GM18909 (cell line): ENCODE data around the gene SIRPA.
"Not testable (repeated sequence)": the region's sequence is repeated elsewhere in the genome, so short reads cannot be mapped to it uniquely, and the experiment has no call there.

ENCODE experiments used
- ATAC-seq: cut with Tn5 transposase; IDR thresholded peaks from one replicate; pipeline ENCODE4 v1.9.1; 2021; ENCODE audit warnings: mild to moderate bottlenecking; ENCODE audit not compliant: unreplicated experiment, poor library complexity

The SIRPA gene

DNA sequence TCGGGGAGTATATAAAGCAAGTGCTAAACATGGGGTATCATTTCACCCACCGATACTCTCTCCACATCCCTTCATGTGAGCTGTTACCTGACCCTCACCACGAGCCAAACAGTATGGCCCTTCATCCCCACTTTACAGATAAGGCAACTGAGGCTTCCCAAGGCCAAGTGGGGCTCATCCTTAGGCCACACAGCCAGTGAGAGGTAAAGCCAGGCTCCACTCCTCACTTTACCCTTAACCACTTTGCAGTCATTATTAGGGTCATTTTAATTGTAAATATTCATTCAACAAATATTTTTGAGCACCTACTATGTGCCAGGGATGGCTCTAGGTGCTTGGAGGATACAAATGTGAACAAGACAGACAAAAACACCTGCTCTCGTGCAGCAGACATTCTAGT, 7.0 kb downstream of the SIRPA start:
- no peak for ATAC-seq

DNA sequence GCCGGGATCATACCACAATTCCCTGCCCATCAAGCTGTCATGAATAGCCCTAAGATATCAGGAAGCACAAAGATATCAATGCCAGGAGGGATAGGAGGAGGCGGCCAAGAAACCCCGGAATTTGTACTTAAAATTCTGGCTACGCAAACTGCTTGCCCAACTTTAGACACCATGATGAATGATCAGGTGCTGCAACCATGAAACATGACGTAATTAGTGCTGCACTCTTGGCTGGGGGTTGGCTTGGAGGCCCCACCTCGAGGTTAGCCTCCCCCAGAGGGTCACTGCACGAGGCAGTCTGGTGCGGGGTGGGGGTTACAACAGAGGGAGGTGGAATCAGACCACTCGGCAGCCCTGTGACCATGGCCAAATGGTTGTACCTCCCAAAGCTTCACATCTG, 8.9 kb downstream of the SIRPA start:
- no peak for ATAC-seq

DNA sequence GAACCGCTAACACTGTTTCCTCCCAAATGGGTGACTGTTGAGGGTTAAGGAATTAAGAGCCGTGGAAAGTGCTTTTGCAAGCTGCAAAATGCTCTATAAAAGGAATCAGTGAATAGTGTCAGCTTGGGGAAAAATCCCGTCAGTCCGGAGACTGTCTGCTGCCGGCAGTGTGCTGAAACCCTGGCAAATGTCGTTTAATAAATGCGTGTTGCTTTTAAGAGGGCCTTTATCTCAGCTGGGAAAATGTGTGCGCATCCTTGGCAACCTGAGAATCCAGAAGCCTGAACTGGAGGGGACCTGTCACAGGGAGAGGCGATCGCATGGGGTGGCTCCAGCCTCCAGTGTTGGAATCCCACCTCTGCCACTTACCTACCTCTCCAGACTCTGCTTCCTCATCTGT, 9.8 kb downstream of the SIRPA start:
- ATAC-seq, result no peak

DNA sequence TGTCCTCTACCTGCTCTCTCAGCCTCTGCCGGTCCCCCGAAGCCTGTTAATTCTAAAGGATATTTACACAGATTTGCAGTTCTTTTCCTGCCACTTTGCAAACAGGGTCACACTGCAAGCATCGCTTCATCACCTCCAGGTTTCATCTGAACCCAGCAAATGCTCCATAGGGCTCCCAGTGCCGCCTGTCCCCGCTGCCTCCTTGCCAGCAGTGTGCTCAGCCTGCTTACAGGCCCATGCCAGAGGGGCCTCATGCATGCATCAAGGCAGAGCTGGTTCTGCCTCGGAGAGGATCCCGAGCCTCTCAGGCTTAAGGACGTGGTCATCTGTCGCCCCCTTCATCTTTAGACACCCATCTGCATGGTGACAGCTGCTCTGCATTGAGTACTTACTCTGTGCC, 10.5 kb downstream of the SIRPA start:
- ATAC-seq, result no peak

DNA sequence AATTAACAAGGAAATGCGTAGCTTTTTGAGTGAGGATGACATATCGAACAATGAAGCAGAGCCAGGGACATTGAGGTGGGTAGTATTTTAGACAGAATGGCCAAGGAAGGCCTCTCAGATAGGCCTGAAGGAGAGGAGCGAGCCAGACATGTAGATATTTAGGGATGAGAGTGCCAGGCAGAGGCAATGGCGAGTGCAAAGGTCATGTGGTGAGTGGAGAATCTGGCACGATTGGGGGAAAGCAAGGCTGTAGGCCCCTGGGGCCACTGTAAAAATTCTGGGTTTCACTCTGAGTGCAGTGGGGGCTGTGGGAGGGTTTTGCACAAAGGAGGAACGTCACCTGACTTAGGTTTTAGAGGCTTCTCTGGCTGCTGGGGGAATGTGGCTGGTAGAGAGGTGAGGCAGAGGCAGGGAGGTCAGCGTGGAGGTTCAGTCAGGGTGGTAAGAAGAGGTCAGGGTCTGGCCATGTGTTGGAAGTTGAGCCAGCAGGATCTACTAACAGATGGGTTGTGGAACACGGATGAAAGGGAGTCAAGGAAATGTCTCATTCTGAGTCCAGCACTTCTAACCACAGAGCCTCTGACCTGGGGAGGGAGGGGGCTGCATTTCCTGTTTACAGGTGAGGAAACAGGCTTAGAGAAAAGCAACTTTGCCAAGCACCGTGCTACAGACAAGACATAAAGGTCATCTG, 11.3 kb downstream of the SIRPA start:
- ATAC-seq, result no peak

DNA sequence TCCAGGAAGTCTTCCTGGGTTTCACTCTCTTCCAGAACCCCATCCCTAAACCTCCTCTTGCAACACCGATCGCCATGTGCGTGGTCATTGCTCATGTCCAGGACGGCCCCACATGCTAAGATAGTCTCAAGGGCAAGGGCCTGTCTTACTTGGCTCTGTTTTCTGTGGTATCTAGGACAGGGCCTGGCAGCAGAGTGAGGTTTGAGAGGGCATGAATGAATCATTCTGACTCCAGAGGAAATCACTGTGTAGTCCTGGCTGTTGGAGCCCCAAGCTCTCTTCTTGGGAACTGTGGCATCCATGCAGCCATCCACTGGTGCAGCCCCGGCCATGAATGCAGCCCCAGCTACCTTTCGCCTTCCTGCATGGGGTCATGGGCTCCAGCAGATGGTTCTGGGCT, 12.4 kb downstream of the SIRPA start:
- no peak for ATAC-seq

DNA sequence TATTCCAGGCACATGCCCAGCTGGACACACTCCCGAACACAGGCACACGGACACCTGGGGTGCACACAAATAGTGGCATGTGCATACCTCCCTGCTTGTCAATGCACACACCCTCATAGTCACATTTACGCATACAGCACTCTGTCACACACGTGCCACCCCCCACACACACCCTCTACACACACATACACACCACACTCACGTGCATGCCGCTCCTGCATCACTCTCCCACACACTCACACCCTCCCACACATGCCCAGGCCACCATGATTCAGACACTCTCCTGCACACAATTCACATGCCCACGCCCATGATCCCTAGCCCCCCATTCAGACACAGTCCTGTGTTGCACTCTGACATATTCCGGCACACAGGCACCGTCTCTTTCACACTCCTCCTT, 13.0 kb downstream of the SIRPA start:
- ATAC-seq, result no peak

DNA sequence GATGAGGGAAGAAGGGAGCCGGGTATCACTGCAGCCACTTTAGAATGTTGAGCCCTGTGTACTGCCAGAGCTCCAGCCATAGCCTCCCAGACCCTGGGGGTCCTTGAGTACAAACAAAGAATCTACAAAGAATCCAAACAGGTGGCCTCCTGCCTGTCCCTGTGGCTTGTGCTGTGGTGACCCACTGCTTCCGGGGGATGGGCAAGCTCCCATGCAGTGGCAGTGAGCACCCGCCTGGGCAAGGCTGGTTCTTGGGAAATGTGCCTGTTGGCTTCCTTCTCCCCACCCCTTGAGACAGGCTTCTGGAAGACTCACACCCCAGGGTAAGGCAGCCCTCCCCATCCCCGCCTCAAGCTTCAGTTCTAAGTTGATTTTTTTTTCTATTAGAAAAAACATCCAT, 13.9 kb downstream of the SIRPA start:
- no peak for ATAC-seq

DNA sequence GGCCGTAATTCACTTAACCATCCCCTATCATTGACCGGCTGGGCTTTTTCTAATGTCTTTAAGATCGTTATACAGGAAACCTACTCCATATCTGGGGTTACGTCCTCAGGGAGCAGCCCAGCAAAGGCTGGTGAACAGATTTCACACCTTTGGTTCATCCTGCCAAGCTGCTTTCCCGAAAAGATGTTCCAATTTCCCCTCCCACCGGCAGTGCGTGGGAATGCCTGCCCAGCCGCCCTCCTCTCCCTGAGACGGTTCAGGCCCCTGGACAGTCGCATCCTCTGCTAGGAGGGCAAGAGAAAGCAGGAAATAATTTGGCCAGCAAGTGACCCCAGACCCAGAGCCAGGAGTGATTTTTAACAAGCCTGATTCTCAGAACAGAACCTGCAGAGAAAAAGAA, 16.3 kb downstream of the SIRPA start:
- no peak for ATAC-seq

DNA sequence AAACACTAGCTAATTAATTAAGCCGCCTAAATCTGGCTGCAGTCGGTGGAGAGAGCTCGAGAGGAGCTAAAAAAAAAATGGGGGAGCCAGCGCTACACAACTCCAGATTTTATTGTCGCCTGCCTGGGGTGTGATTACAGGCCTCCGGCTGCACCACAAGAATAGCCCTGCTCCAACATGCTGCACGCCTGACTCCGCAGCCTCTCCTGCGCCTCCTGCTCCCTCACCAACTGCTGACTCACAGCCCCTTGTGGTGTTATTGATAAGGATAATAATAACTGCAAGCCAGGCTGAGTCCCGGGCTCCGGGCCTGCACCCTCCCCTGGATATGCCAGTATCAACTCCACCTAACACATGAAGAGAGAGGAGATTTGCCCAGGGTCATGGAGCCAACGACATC, 16.8 kb downstream of the SIRPA start:
- no peak for ATAC-seq

DNA sequence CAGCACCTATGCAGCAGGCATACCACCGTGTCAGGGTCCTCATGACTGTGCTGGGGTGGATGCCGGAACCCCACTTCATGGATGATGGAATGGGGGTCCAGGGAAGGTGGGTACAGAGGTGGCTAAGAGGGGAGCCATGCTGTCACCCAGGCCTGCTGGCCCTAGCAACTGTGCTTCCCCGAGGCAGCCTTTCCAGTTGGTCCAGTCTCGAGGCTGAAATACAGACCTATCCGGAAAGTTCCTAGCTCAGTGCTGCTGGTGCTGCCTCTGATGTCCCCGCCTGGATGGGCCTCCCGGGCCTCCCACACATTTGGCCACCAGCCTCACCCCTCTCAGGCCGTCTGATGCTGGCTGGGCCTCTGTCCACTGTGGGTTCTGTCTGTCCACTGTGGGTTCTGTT, 17.4 kb downstream of the SIRPA start:
- ATAC-seq, result no peak

DNA sequence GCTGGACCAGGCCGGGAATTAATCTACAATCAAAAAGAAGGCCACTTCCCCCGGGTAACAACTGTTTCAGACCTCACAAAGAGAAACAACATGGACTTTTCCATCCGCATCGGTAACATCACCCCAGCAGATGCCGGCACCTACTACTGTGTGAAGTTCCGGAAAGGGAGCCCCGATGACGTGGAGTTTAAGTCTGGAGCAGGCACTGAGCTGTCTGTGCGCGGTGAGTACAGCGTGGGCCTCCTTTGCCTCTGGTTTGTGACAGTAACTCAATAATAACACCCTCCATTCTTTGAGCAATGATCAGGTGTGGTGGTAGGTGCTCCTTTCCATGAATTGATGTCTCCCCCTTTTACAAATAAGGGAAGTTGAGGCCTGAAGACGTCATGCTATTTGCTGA, 20.0 kb downstream of the SIRPA start:
- not testable (repeated sequence) for ATAC-seq

DNA sequence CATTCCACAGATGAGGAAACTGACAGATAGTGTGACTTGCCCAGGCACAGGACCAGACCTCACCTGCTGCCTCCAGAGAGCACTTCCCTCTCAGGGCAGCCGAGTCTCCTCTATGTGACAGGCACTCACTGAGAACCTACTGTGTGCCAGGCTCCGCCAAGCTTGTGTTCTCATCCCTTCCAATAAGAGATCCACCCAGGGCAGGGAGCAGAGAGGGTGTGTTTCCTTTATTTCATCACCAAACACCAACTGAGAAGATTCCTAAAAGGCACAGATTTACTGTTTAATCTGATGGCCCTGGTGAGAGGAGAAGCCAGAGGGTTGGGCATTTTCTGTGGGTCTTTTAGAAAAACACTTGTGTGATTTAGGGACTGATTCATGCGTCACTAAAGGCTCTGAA, 20.5 kb downstream of the SIRPA start:
- no peak for ATAC-seq

DNA sequence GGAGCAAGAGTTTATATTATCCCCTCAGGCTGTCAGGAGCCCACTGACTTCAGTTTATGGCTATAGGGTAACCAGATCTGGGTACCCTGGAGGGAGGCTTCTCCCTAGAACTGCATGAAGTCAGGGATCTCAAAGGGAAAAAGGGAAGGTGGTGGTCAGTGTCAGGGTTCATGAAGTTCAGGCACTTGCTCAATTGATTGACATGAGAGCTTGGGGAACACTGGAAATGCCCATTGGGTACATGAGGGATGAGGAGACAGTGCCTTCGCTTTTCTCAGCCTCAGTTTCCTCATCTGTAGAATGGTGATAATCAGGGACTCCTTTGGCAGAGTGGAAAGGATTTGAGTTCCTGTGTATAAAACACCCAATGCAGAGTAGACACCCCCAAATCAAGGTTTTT, 22.6 kb downstream of the SIRPA start:
- ATAC-seq, result no peak

DNA sequence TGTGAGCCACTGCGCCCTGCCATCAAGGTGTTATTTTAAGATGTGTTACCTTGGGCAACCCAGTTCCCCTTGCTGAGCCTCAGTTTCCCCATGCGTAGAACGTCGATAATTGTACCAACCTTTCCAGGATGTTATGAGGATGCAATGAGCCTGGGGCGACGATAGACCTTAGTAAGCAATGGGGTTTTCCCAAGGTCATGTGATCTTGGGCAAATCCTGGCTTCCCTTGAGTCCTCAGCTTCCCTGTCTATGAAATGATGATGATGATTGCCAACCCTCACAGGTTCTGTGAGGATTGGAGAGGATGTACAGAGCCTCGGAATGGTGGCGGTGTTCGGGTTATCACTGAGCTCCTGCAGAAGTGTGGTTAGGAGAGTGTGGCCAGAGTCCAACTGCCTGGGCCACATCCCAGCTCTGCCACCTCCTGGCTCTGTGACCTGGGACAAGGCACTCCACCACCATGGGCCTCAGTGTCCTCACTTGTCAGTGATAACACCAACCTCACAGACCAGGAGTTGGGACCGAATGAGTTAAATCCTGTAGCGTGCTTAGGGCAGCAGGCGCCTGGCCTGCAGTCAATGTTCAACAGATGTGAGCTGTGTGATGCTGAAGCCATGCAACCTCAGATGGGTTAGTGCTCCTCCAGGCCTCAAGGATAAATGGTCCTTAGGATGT, 23.4 kb downstream of the SIRPA start:
- no peak for ATAC-seq

DNA sequence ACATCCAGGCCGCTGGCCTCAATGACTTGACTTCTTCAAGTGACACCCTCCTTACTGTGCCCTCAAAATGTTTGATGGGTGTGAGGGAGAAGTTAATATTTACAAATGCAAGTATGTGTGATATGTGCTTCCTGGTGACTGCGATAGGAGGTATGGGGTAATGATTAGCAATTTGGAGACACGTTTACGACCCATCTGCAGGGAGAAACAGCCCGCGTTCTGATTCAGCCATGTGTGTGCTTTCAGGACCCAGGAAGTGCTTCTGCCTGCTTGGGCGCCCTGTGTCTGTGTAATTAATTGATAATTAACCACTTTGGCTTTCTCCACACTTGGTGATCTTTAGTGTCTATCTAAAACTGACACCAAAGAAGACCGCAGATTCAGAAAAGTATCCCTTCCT, 25.0 kb downstream of the SIRPA start:
- no peak for ATAC-seq

DNA sequence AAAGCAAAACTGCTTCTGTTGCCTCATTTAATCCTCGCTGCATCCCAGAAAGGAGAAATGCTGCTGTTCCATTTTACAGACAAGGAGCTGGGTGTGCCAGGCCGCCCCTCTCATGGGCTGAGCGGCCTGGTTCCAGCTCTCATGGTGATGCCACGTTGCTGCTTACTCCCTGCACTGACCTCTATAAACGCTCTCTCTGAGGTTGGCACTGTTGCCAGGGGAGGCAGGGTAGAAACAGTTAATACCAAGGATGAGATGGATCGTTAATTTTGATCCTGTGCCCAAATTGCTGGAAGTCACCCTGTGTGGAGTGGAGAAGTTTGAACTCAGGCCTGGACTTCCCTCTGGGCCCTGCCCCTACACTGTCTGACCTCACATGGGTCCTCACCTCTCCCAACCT, 25.6 kb downstream of the SIRPA start:
- ATAC-seq, result no peak

DNA sequence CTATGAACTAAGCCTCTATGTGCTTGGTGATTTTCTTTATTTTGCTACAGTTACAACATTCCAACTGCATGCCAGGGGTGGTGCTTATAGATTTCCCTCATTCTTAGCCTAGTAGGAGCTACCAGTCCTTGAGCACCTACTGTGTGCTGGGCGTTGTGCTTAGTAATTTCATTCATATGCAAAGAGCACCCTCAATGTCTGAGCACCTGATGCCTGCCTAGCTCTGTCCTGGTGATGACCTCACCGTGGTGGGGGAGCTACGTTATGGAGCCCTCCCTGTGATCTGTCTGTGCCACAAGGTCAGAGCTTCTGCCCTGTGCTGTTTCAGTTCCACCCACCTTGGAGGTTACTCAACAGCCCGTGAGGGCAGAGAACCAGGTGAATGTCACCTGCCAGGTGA, 26.8 kb downstream of the SIRPA start:
- not testable (repeated sequence) for ATAC-seq

DNA sequence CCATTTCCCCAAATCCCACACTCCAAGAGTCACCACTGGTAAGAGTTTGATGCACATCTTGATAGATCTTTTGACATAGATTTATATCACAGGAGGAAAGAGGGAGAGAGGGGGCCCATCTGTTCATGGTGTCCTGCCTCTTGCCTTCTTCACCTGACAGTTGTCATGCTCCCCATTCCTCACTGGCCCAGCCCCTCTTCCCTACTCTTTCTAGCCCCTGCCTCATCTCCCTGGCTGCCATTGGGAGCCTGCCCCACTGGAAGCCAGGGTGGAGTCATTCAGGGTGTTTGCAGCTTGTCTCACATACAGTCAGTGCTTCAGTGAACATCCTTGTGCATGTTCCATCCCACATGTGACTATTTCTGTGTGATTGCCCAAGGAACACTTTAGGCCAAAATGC, 27.6 kb downstream of the SIRPA start:
- ATAC-seq, result no peak

DNA sequence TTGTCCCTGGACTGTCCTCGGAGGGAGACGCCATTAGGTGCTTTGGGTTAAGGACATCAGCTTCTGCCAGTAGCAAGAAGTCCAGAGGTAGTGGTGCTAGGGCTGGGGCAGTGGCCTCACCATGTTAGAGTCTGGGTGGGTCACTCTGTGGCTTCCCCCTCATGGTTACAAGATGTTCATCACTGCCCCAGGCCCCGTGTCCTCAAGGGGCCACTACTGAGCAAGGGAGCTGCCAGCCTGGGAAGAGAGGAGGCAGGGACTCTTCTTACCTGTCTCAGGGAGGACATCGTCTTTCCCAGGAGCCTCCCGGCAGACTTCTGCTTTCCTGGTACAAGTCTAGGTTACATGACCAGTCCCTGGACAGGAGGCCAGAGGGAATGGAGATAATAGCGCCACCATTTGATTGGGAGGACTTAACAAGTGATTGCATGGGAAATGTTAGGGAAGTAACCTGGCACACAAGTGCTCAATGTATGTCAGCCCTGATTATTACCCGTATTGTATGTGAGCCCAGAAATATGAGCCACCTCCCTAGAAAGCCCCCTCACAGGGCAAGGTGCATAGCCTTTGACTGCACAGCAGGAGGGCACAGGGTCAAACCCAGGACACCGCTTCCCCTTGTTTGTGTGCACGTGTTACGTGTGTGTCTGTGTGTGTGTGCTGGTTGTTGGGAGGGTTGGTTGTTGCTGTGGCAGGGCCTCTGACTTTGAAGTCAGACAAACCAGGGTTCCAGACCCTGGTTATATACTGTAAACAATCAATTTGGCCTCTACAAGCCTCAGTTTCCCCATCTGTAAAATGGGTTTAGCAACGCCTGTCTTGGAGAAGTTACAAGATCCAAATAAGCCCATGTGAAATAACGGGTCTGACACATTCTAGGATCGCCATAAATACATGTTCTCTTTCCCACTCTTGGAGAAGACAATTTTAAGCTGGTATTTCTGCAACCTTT, 30.0 kb downstream of the SIRPA start:
- ATAC-seq, result no peak

DNA sequence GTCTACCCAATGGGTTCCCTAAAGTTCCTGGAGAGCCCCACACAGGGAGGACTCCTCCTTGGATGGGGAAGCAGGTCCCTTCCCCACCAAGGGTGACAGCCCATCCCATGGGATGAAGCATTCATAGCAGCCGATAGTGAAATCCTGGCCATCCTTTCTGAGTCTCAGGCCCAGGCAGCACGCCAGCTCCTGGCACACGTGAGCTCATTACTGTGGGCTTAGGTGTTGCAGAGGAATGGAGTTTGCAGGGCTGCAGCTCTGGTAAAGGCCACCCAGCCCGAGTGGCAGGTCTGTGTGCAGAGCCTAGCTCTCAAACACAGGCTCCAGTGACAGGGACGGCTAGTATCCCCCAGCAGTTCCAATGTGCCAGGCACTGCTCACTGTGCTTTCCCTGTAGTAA, 31.0 kb downstream of the SIRPA start:
- no peak for ATAC-seq
